OCI-LY7 (cell line): ENCODE data around the gene CLRN3. TPM values are rescaled to one million over a fixed set of nuclear protein-coding genes. Genes with fewer than 3 reads are reported as not detected.

Source experiments
- BruUV-seq: library from RNA; stranded (reverse); fragments of 400-500 nt; replicated peaks from 2 replicates; lab custom pipeline; 2021; lab: Mats Ljungman, UMichigan
- CTCF ChIA-PET: fragments of 300-600 bp; sonication (Branson Sonifier 250); formaldehyde crosslinking; loops from one replicate; lab custom pipeline; 2022; ENCODE audit warnings: antibody characterized with exemption; ENCODE audit not compliant: unreplicated experiment; lab: Charles Lee
- POLR2A ChIA-PET: fragments of 300-600 bp; sonication (Branson Sonifier 250); formaldehyde crosslinking; loops from one replicate; lab custom pipeline; 2022; ENCODE audit warnings: antibody characterized with exemption; lab: Charles Lee
- DNase-seq: peaks from one replicate; pipeline ENCODE4 v3.0.0-alpha.2; 2015; ENCODE audit warnings: low spot score
- H2AFZ ChIP-seq: fragments of 200-600 bp; sonication (generic), shearing (Covaris generic); 2 replicates; pipeline ENCODE4 v1.6.1; 2014; ENCODE audit warnings: mild to moderate bottlenecking, antibody characterized with exemption, low read length, moderate library complexity
- H3K27ac ChIP-seq: fragments of 200-600 bp; sonication (generic); 2 replicates; pipeline ENCODE4 v1.5.1; 2014; ENCODE audit warnings: mixed run types, low read depth, mild to moderate bottlenecking, moderate library complexity, low read length, inconsistent platforms; ENCODE audit not compliant: poor library complexity, severe bottlenecking
- H3K36me3 ChIP-seq: fragments of 200-600 bp; sonication (generic); 2 replicates; pipeline ENCODE4 v1.6.1; 2014; ENCODE audit warnings: mild to moderate bottlenecking, antibody characterized with exemption, low read length, moderate library complexity, mixed read lengths; ENCODE audit not compliant: insufficient read depth
- H3K4me1 ChIP-seq: fragments of 200-600 bp; sonication (generic); 2 replicates; pipeline ENCODE4 v1.5.1; 2014; ENCODE audit warnings: mild to moderate bottlenecking, low read length; ENCODE audit not compliant: insufficient read depth, poor library complexity, severe bottlenecking
- H3K4me2 ChIP-seq: fragments of 200-600 bp; sonication (generic); 2 replicates; pipeline ENCODE4 v1.6.1; 2014; ENCODE audit warnings: mild to moderate bottlenecking, low read length
- H3K4me3 ChIP-seq: fragments of 200-600 bp; sonication (generic); 2 replicates; pipeline ENCODE4 v1.5.1; 2014; ENCODE audit warnings: mild to moderate bottlenecking, low read depth, low read length; ENCODE audit not compliant: poor library complexity, severe bottlenecking
- H3K79me2 ChIP-seq: fragments of 200-600 bp; sonication (generic); 2 replicates; pipeline ENCODE4 v1.6.1; 2016; ENCODE audit warnings: low read depth, mild to moderate bottlenecking, low read length, moderate library complexity, mixed read lengths; ENCODE audit not compliant: insufficient read depth
- H3K9me2 ChIP-seq: fragments of 200-600 bp; sonication (generic); 2 replicates; pipeline ENCODE4 v1.6.1; 2016; ENCODE audit warnings: mild to moderate bottlenecking, low read length, mixed read lengths; ENCODE audit not compliant: insufficient read depth
- H3K9me3 ChIP-seq: fragments of 200-600 bp; sonication (generic); 2 replicates; pipeline ENCODE4 v1.6.1; 2014; ENCODE audit warnings: mild to moderate bottlenecking, mixed run types, low read length, mixed read lengths
- H4K20me1 ChIP-seq: fragments of 200-600 bp; sonication (generic); 2 replicates; pipeline ENCODE4 v1.6.1; 2014; ENCODE audit warnings: mild to moderate bottlenecking, antibody characterized with exemption, low read length, moderate library complexity, mixed read lengths; ENCODE audit not compliant: insufficient read depth
- EZH2phosphoT487 ChIP-seq: fragments of 200-600 bp; sonication (generic); IDR thresholded peaks from 2 replicates; pipeline ENCODE4 v1.6.1; 2018; ENCODE audit warnings: low read depth, borderline replicate concordance, mild to moderate bottlenecking, mixed run types, antibody characterized with exemption, low read length, moderate library complexity, mixed read lengths
- intact Hi-C: fragments of 100-400 bp; cut with micrococcal nuclease; formaldehyde crosslinking; loops from one replicate; pipeline ENCODE4 v1.10.0; 2022; ENCODE audit not compliant: unreplicated experiment
- total RNA-seq, 2 experiments: library from RNA; depleted of rRNA in 1 of 2; stranded (reverse); fragments of >200 nt in 1 of 2; shearing (Covaris generic) in 1 of 2; gene quantifications; 2 replicates each; pipeline ENCODE4 v1.2.3, GENCODE V29; 2014 to 2022
- TF ChIP-seq, protein P1 (sequence below): fragments of 200-600 bp; sonication (generic); conservative IDR thresholded peaks from 2 replicates; pipeline ENCODE4 v1.5.1; 2014; ENCODE audit warnings: mild to moderate bottlenecking, antibody characterized with exemption, low read length, moderate library complexity, mixed read lengths

Gene CLRN3
- total RNA-seq, 2 experiments from 2014 or later, result not detected

DNA sequence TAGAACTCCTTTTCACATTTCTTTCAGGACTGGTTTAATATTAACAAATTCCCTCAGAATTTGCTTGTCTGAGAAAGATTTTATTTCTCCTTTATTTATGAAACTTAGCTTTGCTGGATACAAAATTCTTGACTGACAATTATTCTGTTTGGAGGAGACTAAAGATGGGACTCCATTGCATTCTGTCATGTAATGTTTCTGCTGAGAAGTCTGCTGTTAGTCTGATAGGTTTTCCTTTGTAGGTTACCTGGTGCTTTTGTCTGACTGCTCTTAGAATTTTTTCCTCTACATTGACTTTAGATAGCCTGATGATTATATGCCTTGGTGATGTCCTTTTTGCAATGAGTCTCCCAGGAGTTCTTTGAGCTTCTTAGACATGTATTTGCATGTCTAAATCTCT is 23.4 kb downstream of the CLRN3 start:
- no TSS peak for BruUV-seq
- H3K9me3 ChIP-seq, result peaks cover 11% of the 10 kb centered on the region; the same call in 1 of the 2 replicates
- CTCF ChIA-PET, result no interaction called here
- H3K36me3 ChIP-seq, result no peaks in the 10 kb centered on the region
- no peak overlapping the region for H2AFZ ChIP-seq
- H3K9me2 ChIP-seq, result no peaks in the 10 kb centered on the region
- intact Hi-C loops, result no loop called here
- TF ChIP-seq, protein P1, sequence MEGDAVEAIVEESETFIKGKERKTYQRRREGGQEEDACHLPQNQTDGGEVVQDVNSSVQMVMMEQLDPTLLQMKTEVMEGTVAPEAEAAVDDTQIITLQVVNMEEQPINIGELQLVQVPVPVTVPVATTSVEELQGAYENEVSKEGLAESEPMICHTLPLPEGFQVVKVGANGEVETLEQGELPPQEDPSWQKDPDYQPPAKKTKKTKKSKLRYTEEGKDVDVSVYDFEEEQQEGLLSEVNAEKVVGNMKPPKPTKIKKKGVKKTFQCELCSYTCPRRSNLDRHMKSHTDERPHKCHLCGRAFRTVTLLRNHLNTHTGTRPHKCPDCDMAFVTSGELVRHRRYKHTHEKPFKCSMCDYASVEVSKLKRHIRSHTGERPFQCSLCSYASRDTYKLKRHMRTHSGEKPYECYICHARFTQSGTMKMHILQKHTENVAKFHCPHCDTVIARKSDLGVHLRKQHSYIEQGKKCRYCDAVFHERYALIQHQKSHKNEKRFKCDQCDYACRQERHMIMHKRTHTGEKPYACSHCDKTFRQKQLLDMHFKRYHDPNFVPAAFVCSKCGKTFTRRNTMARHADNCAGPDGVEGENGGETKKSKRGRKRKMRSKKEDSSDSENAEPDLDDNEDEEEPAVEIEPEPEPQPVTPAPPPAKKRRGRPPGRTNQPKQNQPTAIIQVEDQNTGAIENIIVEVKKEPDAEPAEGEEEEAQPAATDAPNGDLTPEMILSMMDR, result no peak
- no peak for TF ChIP-seq EZH2phosphoT487
- H3K27ac ChIP-seq, result no peak overlapping the region
- DNase-seq, result no peak
- POLR2A ChIA-PET, result no interaction called here
- H3K4me3 ChIP-seq, result no peak overlapping the region
- no peaks in the 10 kb centered on the region for H4K20me1 ChIP-seq
- no peaks in the 10 kb centered on the region for H3K4me1 ChIP-seq
- H3K4me2 ChIP-seq, result no peak overlapping the region
- H3K79me2 ChIP-seq, result no peaks in the 10 kb centered on the region

DNA sequence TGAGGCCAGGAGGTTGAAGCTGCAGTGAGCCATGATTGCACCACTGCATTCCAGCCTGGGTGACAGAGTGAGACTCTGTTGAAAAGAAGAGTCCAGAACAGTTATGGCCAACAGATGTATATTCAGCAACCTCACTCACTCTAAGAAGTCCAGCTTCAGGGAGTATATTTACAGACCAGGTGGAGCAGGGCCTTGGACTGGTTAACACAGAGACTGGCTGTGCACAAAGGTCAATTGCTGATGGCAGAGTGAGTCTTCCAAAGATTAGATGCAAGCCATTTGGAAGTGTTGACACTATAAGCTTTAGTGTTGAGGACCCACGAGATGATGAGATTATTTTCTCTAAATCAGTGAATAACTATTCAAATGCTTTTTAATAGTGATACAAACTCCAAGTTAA is 24.9 kb downstream of the CLRN3 start:
- no peaks in the 10 kb centered on the region for H3K4me1 ChIP-seq
- CTCF ChIA-PET, result no interaction called here
- peaks cover 11% of the 10 kb centered on the region; the same call in 1 of the 2 replicates for H3K9me3 ChIP-seq
- no peak overlapping the region for H3K4me3 ChIP-seq
- no peak overlapping the region for H3K4me2 ChIP-seq
- no TSS peak for BruUV-seq
- H3K36me3 ChIP-seq, result no peaks in the 10 kb centered on the region
- TF ChIP-seq EZH2phosphoT487, result no peak
- TF ChIP-seq, protein P1, result no peak
- no peaks in the 10 kb centered on the region for H3K79me2 ChIP-seq
- intact Hi-C loops, result no loop called here
- no peak overlapping the region for H3K27ac ChIP-seq
- DNase-seq, result no peak
- no peak overlapping the region for H2AFZ ChIP-seq
- H4K20me1 ChIP-seq, result no peaks in the 10 kb centered on the region
- H3K9me2 ChIP-seq, result no peaks in the 10 kb centered on the region
- POLR2A ChIA-PET, result no interaction called here

DNA sequence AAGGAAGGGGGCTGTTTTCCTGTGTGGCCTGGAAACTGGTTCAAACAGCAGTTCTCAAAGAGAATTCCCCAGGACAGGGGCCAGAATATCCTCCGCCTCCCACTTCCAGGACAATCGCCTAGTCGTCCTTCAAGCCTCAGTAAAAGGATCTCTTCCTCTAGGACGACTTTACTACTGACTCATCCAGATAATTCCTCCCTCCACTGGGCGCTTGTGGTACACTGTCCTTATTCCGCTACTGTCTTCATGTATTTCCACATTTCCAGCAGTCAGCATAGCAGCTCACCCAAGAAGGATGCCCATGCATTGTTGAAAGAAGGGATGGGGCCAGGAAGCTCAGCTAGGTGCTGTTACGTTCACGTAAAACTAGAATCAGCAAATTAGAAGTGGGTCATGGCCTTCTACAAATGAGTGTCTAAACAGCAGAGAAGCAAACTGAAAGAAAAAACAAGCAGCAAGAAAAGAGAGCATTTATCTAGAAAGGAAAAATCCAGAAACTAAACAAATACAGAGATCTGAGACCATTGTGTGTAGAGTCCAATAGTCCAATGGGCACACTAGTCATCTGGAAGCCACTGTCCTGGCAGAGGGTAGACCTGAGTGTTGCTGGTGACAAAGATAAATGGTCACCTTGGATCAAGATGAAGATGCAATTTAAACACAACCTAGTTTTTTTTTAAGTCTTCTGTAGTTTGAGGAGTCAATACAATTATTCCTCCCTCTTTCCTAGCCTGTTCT is 26.3 kb downstream of the CLRN3 start:
- Histone ChIP-seq H3K4me1 (no peaks in the 10 kb centered on the region), H4K20me1 (no peaks in the 10 kb centered on the region), H2AFZ (no peak overlapping the region), H3K4me3 (no peak overlapping the region), H3K79me2 (no peaks in the 10 kb centered on the region), H3K27ac (no peak overlapping the region), H3K9me2 (no peaks in the 10 kb centered on the region), H3K9me3 (peaks cover 11% of the 10 kb centered on the region; the same call in 1 of the 2 replicates), H3K4me2 (no peak overlapping the region), H3K36me3 (no peaks in the 10 kb centered on the region)
- CTCF ChIA-PET, result no interaction called here
- intact Hi-C loops, result no loop called here
- POLR2A ChIA-PET, result no interaction called here
- no peak for TF ChIP-seq EZH2phosphoT487
- TF ChIP-seq, protein P1, result no peak
- no TSS peak for BruUV-seq
- no peak for DNase-seq
